Eye (tissue), 1 donor: Measurements from ENCODE around the gene BLOC1S5.
"Not testable (repeated sequence)": the region's sequence is repeated elsewhere in the genome, so short reads cannot be mapped to it uniquely, and the experiment has no call there.

Source experiments
- DNase-seq: peaks from one replicate; pipeline ENCODE4 v3.0.0-alpha.2; 2015

The BLOC1S5 gene

GRCh38 chr6:8041913-8042583 lies 22.1 kb downstream of the BLOC1S5 start:
- no peak for DNase-seq

- DNase-seq = not testable (repeated sequence)
Measured at GRCh38 chr6:8034107-8034506, 30.1 kb downstream of the BLOC1S5 start.

GRCh38 chr6:8030920-8031319 lies 33.3 kb downstream of the BLOC1S5 start:
- DNase-seq = no peak

- peak; percentile 48 for DNase-seq
Measured at GRCh38 chr6:8029243-8029870, 34.8 kb downstream of the BLOC1S5 start.

GRCh38 chr6:8027965-8028651 lies 36.1 kb downstream of the BLOC1S5 start:
- peak; percentile 48 for DNase-seq

- DNase-seq = no peak
Measured at GRCh38 chr6:8026800-8027199, 37.4 kb downstream of the BLOC1S5 start.

GRCh38 chr6:8025191-8025590 lies 39.0 kb downstream of the BLOC1S5 start:
- DNase-seq = no peak

- DNase-seq = no peak
Measured at GRCh38 chr6:8023638-8024037, 40.6 kb downstream of the BLOC1S5 start.

- DNase-seq = no peak
Measured at GRCh38 chr6:8020083-8020482, 44.1 kb downstream of the BLOC1S5 start.

- DNase-seq = no peak
Measured at GRCh38 chr6:8017705-8018104, 46.5 kb downstream of the BLOC1S5 start.

- no peak for DNase-seq
Measured at GRCh38 chr6:8017276-8017701, 46.9 kb downstream of the BLOC1S5 start.

- no peak for DNase-seq
Measured at GRCh38 chr6:8014947-8015346, 49.2 kb downstream of the BLOC1S5 start.

GRCh38 chr6:8013763-8014162 lies 50.4 kb downstream of the BLOC1S5 start:
- no peak for DNase-seq

GRCh38 chr6:8006208-8006607 lies 58.0 kb downstream of the BLOC1S5 start:
- peak; percentile 66 for DNase-seq

- DNase-seq = no peak
Measured at GRCh38 chr6:8005136-8005535, 59.1 kb downstream of the BLOC1S5 start.

- no peak for DNase-seq
Measured at GRCh38 chr6:8000636-8001035, 63.6 kb downstream of the BLOC1S5 start.

- no peak for DNase-seq
Measured at GRCh38 chr6:8000188-8000596, 64.0 kb downstream of the BLOC1S5 start.

- DNase-seq = no peak
Measured at GRCh38 chr6:7999201-7999600, 65.0 kb downstream of the BLOC1S5 start.

GRCh38 chr6:7998103-7998725 lies 66.0 kb downstream of the BLOC1S5 start:
- DNase-seq = no peak

GRCh38 chr6:7997286-7997685 lies 66.9 kb downstream of the BLOC1S5 start:
- no peak for DNase-seq

- peak; percentile 58 for DNase-seq
Measured at GRCh38 chr6:7996538-7997111, 67.6 kb downstream of the BLOC1S5 start.

- no peak for DNase-seq
Measured at GRCh38 chr6:7993952-7994351, 70.2 kb downstream of the BLOC1S5 start.

- no peak for DNase-seq
Measured at GRCh38 chr6:7993399-7993798, 70.8 kb downstream of the BLOC1S5 start.
